NCI-H2107 treated with DMSO at 0.1 percent for 48 hours (cell line): Measurements from ENCODE around the gene SLC6A6.
"Not testable (repeated sequence)": the region's sequence is repeated elsewhere in the genome, so short reads cannot be mapped to it uniquely, and the experiment has no call there.

Source experiments
- DNase-seq: peaks from one replicate; lab custom pipeline; 2025; ENCODE audit not compliant: unreplicated experiment; lab: John Stamatoyannopoulos, UW

The SLC6A6 gene

GRCh38 chr3:14434126-14434497, 31.7 kb downstream of the SLC6A6 start:
- DNase-seq = no peak

- no peak for DNase-seq
Measured at GRCh38 chr3:14434498-14435151, 32.2 kb downstream of the SLC6A6 start.

GRCh38 chr3:14435175-14436014, 33.0 kb downstream of the SLC6A6 start:
- DNase-seq = no peak

GRCh38 chr3:14436954-14437281, 34.5 kb downstream of the SLC6A6 start:
- DNase-seq = no peak

GRCh38 chr3:14437705-14438104, 35.3 kb downstream of the SLC6A6 start:
- not testable (repeated sequence) for DNase-seq

- no peak for DNase-seq
Measured at GRCh38 chr3:14438262-14438661, 35.9 kb downstream of the SLC6A6 start.

- DNase-seq = no peak
Measured at GRCh38 chr3:14438929-14439328, 36.5 kb downstream of the SLC6A6 start.

GRCh38 chr3:14439501-14440167, 37.2 kb downstream of the SLC6A6 start:
- peak; percentile 51 for DNase-seq

- DNase-seq = no peak
Measured at GRCh38 chr3:14440168-14440518, 37.7 kb downstream of the SLC6A6 start.

GRCh38 chr3:14440531-14441239, 38.3 kb downstream of the SLC6A6 start:
- no peak for DNase-seq

- DNase-seq = no peak
Measured at GRCh38 chr3:14441240-14441919, 39.0 kb downstream of the SLC6A6 start.

- no peak for DNase-seq
Measured at GRCh38 chr3:14441920-14442300, 39.5 kb downstream of the SLC6A6 start.

- DNase-seq = no peak
Measured at GRCh38 chr3:14444380-14444779, 42.0 kb downstream of the SLC6A6 start.

GRCh38 chr3:14445773-14446172, 43.4 kb downstream of the SLC6A6 start:
- no peak for DNase-seq

- no peak for DNase-seq
Measured at GRCh38 chr3:14446988-14447570, 44.7 kb downstream of the SLC6A6 start.

- DNase-seq = no peak
Measured at GRCh38 chr3:14448063-14448462, 45.7 kb downstream of the SLC6A6 start.

GRCh38 chr3:14448756-14449727, 46.6 kb downstream of the SLC6A6 start:
- no peak for DNase-seq

- DNase-seq = no peak
Measured at GRCh38 chr3:14450506-14450905, 48.1 kb downstream of the SLC6A6 start.

GRCh38 chr3:14450922-14451606, 48.7 kb downstream of the SLC6A6 start:
- no peak for DNase-seq
